Bronchial epithelial cell (primary cell): Measurements from ENCODE around the gene DSCAML1. TPM values are rescaled to one million over a fixed set of nuclear protein-coding genes. Genes with fewer than 3 reads are reported as not detected.

ENCODE experiments used
- DNase-seq: peaks from one replicate; pipeline ENCODE4 v3.0.0-alpha.2; 2010; ENCODE audit warnings: low read depth
- FAIRE-seq: peaks from 2 replicates; lab custom pipeline; 2011; peaks lifted over from hg19 to GRCh38; lab: Jason Lieb, UNC
- H3K27me3 ChIP-seq: 2 replicates; pipeline ENCODE4 v1.5.1; 2011; ENCODE audit warnings: low read length; ENCODE audit not compliant: control insufficient read depth, insufficient read depth
- H3K36me3 ChIP-seq: 2 replicates; pipeline ENCODE4 v1.5.1; 2011; ENCODE audit warnings: low read length; ENCODE audit not compliant: control insufficient read depth, insufficient read depth
- H3K4me3 ChIP-seq: 2 replicates; pipeline ENCODE4 v1.5.1; 2011; ENCODE audit warnings: mild to moderate bottlenecking, low read depth, low read length, control low read depth
- CTCF ChIP-seq: IDR thresholded peaks from 2 replicates; pipeline ENCODE4 v1.5.1; 2011; ENCODE audit warnings: mild to moderate bottlenecking, moderate library complexity, low read length, control low read depth, inconsistent platforms; ENCODE audit not compliant: insufficient read depth, severe bottlenecking
- total RNA-seq: library from RNA; depleted of rRNA; stranded (reverse); fragments of >200 nt; gene quantifications from 2 replicates; pipeline ENCODE4 v1.2.1, GENCODE V29; 2014

The DSCAML1 gene
- total RNA-seq, 1 donor from 2014 or later: under 0.01 TPM

DNA sequence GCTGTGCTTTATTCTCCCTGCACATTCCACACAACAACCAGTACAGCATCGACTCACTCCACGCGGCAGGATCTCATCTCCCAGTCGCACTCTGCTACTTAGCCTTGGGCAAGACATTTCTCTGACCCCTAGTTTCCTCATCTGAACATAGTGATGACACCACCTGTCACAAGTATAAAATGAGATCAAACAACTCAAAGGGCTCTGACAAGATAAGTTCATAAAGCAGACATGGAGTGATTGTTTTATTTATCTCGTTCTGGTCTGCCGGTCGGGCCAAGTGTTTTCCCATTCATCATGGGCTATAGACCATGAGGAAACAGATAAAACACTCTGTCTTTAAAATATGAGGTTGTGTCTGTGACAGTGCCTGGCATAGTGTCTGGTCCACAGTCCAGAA is 35.0 kb downstream of the DSCAML1 start:
- TF ChIP-seq CTCF: no peak
- H3K27me3 ChIP-seq: no peaks in the 10 kb centered on the region
- H3K4me3 ChIP-seq: no peak overlapping the region
- no peaks in the 10 kb centered on the region for H3K36me3 ChIP-seq
- no peak for DNase-seq
- no peak for FAIRE-seq

- DNase-seq (no peak), FAIRE-seq (no peak)
- H3K27me3 ChIP-seq: no peaks in the 10 kb centered on the region
- no peak for TF ChIP-seq CTCF
- H3K36me3 ChIP-seq: no peaks in the 10 kb centered on the region
- no peak overlapping the region for H3K4me3 ChIP-seq
Measured at GRCh38 chr11:117759305-117759704, 37.7 kb downstream of the DSCAML1 start.

- H3K4me3 ChIP-seq: no peak overlapping the region
- H3K27me3 ChIP-seq: peaks cover 2% of the 10 kb centered on the region
- FAIRE-seq (no peak), DNase-seq (no peak)
- TF ChIP-seq CTCF: no peak
- H3K36me3 ChIP-seq: no peaks in the 10 kb centered on the region
Measured at GRCh38 chr11:117754030-117754429, 43.0 kb downstream of the DSCAML1 start.

DNA sequence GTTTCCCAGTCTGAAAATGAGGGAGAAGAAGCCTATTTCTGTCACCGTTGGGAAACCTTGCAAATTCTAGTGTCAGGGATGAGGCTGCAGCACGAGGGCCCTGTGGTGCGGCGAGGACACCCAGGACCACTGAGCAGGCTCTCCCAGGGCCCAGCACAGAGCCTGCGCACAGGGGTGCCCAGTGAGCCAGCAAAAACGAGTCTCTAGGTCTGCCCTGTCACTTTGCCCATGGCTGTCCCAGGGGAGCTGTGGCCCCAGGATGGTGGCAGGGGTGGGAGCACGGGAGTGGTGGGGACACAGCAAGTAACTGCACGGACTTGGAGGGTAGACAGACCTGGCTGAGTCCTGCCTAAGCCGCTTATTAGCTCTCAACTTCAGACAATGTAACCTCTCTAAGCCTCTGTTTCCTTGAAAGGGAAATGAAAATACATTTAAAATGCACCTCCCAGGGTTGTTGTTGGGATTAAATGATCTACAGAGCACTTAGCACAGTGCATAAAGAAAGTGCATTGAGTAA is 44.2 kb downstream of the DSCAML1 start:
- peaks cover 4% of the 10 kb centered on the region for H3K27me3 ChIP-seq
- DNase-seq (no peak), FAIRE-seq (no peak)
- no peak overlapping the region for H3K4me3 ChIP-seq
- H3K36me3 ChIP-seq: no peaks in the 10 kb centered on the region
- TF ChIP-seq CTCF: no peak

- no peak overlapping the region for H3K4me3 ChIP-seq
- DNase-seq (no peak), FAIRE-seq (no peak)
- H3K36me3 ChIP-seq: no peaks in the 10 kb centered on the region
- TF ChIP-seq CTCF: no peak
- peaks cover 6% of the 10 kb centered on the region for H3K27me3 ChIP-seq
Measured at GRCh38 chr11:117752071-117752470, 44.9 kb downstream of the DSCAML1 start.

DNA sequence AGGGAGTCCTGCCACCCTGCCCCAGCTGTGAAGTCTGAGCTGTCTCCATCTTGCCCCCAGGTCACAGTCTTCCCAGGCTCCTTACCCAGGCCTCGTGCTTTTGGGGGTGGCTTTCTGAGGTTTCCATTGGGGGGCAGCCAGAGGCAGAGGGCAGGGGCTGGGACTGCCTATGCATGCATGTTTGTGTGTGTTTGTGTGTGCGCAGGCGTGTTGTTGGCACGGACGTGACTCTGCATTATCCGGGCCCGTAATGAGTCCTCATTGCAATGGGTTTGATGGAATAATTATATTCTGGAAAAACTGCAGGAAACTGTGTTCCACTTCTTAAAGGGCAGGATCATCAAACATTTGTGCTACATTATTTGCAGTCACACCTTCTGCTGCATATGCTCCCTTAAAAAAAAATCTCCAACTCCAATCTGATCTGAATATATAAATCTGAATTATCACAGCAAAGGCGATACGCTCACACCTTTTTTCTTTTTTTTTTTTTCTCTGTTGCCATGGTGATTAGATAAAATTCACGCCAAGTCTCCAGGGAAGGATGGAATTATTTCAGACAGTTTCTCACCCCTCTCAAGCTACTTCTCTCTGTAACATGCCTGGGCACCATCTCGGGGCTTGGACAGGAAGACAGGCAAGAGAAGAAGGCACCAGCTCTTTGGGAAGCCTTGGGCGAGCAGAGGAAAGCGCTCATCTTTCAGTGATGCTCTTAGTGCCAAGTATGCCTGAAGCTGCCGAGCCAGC is 45.9 kb downstream of the DSCAML1 start:
- no peak overlapping the region for H3K4me3 ChIP-seq
- FAIRE-seq: no peak
- peaks cover 6% of the 10 kb centered on the region for H3K27me3 ChIP-seq
- H3K36me3 ChIP-seq: no peaks in the 10 kb centered on the region
- no peak for TF ChIP-seq CTCF
- DNase-seq: no peak
